OCI-LY1 (cell line): ENCODE measurements around the gene LANCL1.

ENCODE experiments used
- EZH2 ChIP-seq: fragments of 200-600 bp; sonication (generic), shearing (Covaris generic); IDR thresholded peaks from 2 replicates; pipeline ENCODE4 v1.8.0; 2017; ENCODE audit warnings: borderline replicate concordance, mixed run types, mild to moderate bottlenecking, antibody characterized with exemption, low read length, moderate library complexity, mixed read lengths
- TF ChIP-seq, protein P1 (sequence below): fragments of 200-600 bp; sonication (generic), shearing (Covaris generic); IDR thresholded peaks from 2 replicates; pipeline ENCODE4 v1.5.1; 2017; ENCODE audit warnings: mild to moderate bottlenecking, antibody characterized with exemption, low read length, moderate library complexity, mixed read lengths

DNA sequence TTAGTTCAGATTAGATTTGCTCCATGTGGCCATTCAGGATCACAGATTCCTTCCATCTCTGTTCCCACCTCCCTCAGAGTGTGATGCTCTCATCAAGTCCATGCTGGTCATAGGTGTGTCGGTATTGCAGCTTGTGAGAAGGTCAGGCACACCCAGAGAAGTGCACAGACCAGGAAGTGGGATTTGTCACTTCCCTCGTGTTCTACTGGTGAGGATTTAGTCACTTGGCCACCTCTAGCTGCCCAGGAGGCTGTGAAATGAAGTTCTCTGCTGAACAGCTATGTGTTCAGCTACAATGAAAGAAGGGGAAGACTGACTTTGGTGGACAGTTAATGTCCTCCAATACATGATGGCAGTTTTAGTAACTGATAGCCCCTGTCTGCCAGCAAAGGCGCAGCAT, 3.5 kb upstream of the LANCL1 start:
- TF ChIP-seq, protein P1, sequence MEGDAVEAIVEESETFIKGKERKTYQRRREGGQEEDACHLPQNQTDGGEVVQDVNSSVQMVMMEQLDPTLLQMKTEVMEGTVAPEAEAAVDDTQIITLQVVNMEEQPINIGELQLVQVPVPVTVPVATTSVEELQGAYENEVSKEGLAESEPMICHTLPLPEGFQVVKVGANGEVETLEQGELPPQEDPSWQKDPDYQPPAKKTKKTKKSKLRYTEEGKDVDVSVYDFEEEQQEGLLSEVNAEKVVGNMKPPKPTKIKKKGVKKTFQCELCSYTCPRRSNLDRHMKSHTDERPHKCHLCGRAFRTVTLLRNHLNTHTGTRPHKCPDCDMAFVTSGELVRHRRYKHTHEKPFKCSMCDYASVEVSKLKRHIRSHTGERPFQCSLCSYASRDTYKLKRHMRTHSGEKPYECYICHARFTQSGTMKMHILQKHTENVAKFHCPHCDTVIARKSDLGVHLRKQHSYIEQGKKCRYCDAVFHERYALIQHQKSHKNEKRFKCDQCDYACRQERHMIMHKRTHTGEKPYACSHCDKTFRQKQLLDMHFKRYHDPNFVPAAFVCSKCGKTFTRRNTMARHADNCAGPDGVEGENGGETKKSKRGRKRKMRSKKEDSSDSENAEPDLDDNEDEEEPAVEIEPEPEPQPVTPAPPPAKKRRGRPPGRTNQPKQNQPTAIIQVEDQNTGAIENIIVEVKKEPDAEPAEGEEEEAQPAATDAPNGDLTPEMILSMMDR: no peak
- no peak for TF ChIP-seq EZH2
